HG02588 (cell line): Measurements from ENCODE around the gene HERPUD2.
"Not testable (repeated sequence)": the region's sequence is repeated elsewhere in the genome, so short reads cannot be mapped to it uniquely, and the experiment has no call there.

ENCODE experiments used
- ATAC-seq: cut with Tn5 transposase; IDR thresholded peaks from one replicate; pipeline ENCODE4 v1.9.1; 2021; ENCODE audit warnings: mild to moderate bottlenecking, moderate library complexity; ENCODE audit not compliant: unreplicated experiment

The HERPUD2 gene

GRCh38 chr7:35681231-35682029, 13.5 kb downstream of the HERPUD2 start:
- ATAC-seq = no peak

- no peak for ATAC-seq
Measured at GRCh38 chr7:35680403-35681013, 14.4 kb downstream of the HERPUD2 start.

GRCh38 chr7:35677582-35678356, 17.2 kb downstream of the HERPUD2 start:
- ATAC-seq = no peak

DNA sequence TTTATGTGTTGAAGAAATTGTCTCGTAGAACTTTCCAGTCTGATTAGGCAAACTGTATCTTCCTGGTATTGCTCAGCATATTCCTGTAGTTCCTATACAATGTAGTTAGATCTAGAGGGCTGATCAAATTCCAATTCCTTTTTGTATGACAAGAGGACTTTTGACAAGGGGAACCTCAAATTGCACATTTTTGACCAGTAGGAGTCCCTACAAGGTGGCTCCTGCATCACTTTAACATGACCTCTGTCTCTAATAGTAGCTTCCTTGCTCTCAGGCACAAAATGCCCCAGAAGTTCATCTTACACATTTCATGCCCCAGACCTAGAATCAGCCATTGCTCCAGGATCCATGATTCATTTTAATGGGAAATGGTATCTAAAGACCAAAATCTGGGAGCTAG, 18.7 kb downstream of the HERPUD2 start:
- no peak for ATAC-seq

DNA sequence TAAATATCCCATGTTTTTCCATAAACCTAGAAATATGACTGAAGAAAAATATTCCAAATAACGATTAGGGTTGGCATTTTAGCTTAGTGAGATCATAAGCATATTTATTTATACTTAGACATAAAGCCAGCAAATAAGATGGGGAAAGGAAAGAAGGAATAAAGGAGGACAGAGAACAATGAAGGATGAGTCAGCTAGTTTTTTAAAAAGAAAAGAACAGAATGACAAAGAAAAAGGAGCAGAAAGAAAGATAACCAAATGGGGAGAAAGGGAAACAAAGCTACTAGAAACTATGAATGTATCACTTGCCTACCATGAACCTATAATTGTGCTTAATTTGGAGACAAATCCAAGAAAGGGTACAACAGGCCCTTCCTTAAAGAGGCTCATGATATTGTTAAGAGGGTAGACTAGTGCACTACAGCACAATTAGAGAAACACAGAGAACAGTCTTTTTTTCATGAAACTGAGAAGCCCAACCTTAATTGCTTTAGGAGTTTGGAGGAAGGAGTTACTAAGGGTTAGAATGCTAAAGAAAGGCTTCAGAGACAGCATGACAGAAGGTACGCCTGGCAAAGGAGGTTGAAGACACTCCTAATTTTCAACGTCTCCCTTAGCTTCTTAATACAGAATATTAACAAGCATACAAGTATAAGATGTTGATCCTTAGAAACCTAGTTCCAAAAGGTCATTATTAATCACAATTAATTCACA, 23.9 kb downstream of the HERPUD2 start:
- ATAC-seq = no peak

DNA sequence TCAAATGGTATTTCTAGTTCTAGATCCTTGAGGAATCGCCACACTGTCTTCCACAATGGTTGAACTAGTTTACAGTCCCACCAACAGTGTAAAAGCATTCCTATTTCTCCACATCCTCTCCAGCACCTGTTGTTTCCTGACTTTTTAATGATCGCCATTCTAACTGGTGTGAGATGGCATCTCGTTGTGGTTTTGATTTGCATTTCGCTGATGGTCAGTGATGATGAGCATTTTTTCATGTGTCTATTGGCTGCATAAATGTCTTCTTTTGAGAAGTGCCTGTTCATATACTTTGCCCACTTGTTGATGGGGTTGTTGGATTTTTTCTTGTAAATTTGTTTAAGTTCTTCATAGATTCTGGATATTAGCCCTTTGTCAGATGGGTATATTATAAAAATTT, 34.5 kb downstream of the HERPUD2 start:
- ATAC-seq = not testable (repeated sequence)

DNA sequence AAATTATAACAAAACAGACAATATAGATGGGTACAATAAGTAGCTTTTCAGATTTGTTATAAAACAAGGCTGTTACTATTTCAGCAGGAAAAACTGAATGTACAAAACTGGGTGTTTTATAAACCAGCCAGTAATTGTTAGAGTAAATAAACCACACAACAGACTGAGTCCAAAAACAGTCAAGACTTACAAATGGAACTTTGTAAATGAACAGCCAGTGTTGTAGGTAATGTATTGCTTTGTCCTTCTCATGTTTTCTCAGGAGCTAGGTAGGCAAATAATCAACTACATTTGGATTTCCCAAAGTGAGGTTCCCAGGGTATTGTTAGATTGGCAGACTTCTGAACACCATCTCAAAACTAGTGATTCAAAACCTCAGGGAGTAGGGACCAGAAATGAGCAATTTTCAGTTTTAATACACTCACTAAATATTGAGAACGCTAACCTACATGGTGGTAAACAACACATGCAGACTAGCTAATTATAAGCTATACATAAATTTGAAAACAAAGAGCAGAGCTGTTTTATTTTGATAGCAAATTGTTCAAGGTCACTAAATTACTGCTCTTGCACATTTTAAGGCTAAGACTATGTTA, 36.2 kb downstream of the HERPUD2 start:
- no peak for ATAC-seq

DNA sequence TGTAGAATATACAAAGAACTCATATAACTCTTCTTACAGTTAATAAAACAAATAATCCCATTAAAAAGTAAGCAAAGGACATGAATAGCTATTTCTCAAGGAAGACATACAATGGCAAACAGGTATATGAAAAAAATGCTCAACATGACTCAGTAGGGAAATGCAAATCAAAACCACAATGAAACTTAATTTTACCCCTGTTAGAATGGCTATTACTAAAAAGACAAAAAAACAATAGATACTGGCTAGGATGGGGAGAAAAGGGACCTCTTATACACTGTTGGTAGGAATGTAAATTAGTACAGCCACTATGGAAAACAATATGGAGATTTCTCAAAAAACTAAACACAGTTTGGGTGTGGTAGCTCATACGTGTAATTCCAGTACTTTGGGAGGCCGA, 37.8 kb downstream of the HERPUD2 start:
- no peak for ATAC-seq

DNA sequence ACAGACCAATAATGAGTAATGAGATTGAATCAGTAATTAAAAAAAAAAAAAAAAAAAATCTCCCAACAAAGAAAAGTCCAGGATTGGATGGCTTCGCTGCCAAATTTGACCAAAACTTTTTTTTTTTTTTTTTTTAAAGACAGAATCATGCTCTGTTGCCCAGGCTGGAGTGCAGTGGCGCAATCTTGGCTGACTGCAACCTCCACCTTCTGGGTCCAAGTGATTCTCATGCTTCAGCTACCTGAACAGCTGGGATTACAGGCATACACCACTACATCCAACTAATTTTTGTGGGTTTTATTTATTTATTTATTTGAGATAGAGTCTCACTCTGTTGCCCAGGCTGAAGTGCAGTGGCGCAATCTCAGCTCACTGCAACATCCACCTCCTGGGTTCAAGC, 40.4 kb downstream of the HERPUD2 start:
- ATAC-seq = not testable (repeated sequence)

DNA sequence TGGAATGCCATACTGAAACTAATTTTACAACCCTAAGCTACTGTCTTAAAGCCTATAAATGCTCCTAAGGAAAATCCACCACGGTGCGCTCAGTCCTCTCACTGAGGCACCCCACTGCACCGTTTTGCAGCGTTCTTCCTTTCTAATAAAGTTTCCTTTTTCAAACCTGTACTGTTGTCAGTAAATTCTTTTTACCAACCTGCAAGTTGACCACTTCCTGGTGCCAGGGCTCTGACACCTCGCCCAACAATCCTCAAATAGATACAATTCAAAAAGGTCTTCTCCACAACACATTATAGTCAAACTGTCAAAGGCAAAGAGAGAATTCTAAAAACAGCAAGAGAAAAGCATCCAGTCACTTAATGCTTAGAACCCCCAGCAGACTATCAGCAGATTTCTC, 42.8 kb downstream of the HERPUD2 start:
- ATAC-seq = no peak

- no peak for ATAC-seq
Measured at GRCh38 chr7:35650751-35651150, 44.2 kb downstream of the HERPUD2 start.

GRCh38 chr7:35649711-35650110, 45.2 kb downstream of the HERPUD2 start:
- no peak for ATAC-seq

- no peak for ATAC-seq
Measured at GRCh38 chr7:35648367-35648766, 46.6 kb downstream of the HERPUD2 start.

DNA sequence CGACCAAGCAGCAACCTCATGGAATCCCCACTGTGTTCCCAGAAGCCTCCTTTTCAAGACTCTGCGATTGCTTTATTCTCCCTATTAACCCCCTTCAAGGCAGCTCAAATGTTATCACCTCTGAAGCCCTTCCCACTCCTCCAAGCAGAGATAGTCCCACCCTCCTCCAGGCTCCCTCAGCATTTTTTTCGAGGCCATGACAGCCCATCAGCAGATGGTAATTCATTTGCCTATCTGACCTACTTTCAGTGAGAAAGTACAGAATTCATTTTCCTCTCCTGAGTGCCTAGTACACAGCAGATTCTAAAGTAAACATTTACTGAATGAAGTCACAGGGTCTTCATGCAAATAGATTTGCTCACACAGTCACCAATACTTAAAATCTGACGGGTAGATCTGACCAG, 47.8 kb downstream of the HERPUD2 start:
- ATAC-seq = no peak

- ATAC-seq = no peak
Measured at GRCh38 chr7:35646289-35647023, 48.5 kb downstream of the HERPUD2 start.

DNA sequence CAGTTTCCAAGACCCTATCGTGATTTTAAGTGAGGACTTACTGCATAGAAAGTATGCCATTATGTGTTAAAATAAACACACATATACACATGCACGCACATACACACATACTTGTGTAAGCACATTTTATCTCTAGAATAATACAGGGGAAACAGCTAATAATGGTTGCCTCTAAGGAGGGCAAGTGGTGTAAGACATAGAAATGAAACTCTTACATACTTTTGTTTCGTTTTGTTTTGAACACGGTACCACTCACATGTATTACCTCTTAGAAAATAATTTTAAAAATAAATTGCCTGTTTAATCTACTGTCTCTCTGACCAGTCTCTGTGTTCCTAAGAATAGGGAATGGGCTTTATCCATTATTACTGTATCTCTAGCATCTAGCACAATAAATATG, 49.2 kb downstream of the HERPUD2 start:
- ATAC-seq = no peak

DNA sequence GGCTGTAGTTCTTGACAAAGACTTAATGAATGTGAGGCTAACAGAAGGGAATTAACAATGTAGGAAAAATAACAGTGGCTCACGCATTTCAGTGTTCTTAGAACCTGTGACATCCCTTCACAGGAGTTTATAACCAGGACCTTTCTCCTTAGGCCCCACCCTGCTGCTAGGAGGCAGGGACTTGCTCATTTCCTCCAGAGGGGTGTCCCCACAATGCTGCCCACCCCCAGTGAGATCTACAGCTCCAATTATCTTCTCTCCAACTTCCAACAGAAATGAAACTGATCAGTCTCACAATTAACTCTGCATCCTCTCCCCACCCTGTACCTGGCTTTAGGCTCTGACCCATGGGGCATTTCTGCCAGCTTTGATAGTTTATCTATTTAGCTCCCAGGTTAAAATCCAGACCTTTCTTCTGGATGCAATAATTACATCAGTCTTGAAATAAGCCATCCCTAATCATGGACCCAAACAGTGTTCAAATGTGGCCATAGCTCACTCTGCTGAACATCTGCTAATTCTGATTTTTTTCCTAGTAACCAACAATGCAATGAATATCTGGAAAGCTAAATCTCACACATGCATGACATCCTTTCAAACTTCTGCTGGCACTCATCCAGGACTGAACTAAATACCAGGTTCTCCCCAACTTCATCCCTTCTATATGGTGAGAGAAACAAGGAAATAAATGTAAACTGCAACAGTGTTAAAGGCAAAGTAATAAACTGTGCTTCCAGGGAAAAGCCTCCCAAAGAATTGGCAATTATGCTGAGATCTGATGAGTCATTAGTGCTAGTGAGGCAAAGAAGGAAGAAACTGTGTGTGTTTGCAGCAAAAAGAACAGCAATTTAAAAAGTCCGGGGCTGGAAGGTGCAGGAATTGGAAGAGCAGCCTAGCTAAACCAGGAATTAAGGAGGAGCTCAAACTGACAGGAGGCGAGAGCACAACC, 64.6 kb downstream of the HERPUD2 start:
- no peak for ATAC-seq

DNA sequence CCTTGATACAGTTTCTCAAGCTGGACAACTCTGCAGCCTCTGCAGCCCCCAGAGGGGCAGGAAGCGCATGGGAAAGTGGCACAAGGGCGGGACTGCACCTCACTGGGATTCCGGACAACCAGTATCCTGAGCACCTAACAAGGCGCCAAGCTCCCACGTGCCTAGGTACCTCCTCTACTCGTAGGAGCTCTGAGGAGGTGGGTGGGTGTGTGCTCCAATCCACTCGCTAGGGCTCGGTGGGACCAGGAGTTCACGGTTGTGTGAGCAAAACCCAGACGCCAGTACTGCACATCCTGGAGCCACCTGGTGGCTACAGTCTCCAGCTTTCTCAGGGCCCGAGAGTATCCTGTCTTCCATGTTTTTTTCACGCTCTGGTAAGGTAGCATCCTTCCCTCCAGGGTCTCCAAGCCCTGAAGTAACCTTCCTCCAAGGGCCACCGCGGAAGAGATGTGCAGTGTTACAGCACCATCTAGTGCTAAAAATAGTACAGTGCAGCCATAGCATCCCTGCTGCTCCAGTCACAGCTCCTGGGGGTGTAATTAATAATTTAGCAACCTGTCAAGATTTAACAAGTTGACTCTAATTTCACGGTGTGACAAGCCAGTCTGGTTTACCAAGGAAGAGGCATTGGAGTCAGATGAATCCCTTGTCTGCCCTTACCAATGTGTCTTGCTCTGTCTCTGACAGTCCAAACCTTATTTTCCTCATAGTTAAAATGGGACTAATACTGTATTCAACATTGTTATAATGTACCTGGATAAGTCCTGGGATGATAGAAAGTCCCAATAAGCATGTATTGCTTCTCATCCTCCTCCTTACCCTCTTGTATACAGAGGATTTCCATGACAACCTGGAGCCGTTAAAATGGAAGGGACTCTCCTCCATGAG, 70.4 kb downstream of the HERPUD2 start:
- peak; percentile 77 for ATAC-seq
